NCI-H2227 treated with DMSO at 0.1 percent for 48 hours (cell line): ENCODE measurements around the gene N4BP2.

Source experiments
- DNase-seq: peaks from one replicate; lab custom pipeline; 2025; lab: John Stamatoyannopoulos, UW

Gene N4BP2

GRCh38 chr4:40157436-40157835 lies 100.8 kb downstream of the N4BP2 start:
- no peak for DNase-seq

- no peak for DNase-seq
Measured at GRCh38 chr4:40160258-40160657, 103.6 kb downstream of the N4BP2 start.

GRCh38 chr4:40164459-40164858 lies 107.8 kb downstream of the N4BP2 start:
- DNase-seq = no peak

- no peak for DNase-seq
Measured at GRCh38 chr4:40165916-40166315, 109.3 kb downstream of the N4BP2 start.

- DNase-seq = no peak
Measured at GRCh38 chr4:40168070-40168469, 111.4 kb downstream of the N4BP2 start.

GRCh38 chr4:40170588-40170987 lies 113.9 kb downstream of the N4BP2 start:
- DNase-seq = no peak

GRCh38 chr4:40173470-40173875 lies 116.8 kb downstream of the N4BP2 start:
- DNase-seq = no peak

GRCh38 chr4:40176602-40177001 lies 120.0 kb downstream of the N4BP2 start:
- DNase-seq = no peak

- no peak for DNase-seq
Measured at GRCh38 chr4:40177591-40177990, 120.9 kb downstream of the N4BP2 start.

GRCh38 chr4:40178672-40179071 lies 122.0 kb downstream of the N4BP2 start:
- DNase-seq = no peak

GRCh38 chr4:40179360-40179759 lies 122.7 kb downstream of the N4BP2 start:
- DNase-seq = no peak

- no peak for DNase-seq
Measured at GRCh38 chr4:40180356-40180755, 123.7 kb downstream of the N4BP2 start.

GRCh38 chr4:40182001-40182400 lies 125.4 kb downstream of the N4BP2 start:
- DNase-seq = no peak

- no peak for DNase-seq
Measured at GRCh38 chr4:40182954-40183353, 126.3 kb downstream of the N4BP2 start.

GRCh38 chr4:40183615-40184411 lies 127.2 kb downstream of the N4BP2 start:
- no peak for DNase-seq

GRCh38 chr4:40185830-40186664 lies 129.4 kb downstream of the N4BP2 start:
- DNase-seq = no peak

- DNase-seq = no peak
Measured at GRCh38 chr4:40186665-40187014, 130.0 kb downstream of the N4BP2 start.

GRCh38 chr4:40187386-40187906 lies 130.8 kb downstream of the N4BP2 start:
- DNase-seq = no peak

- no peak for DNase-seq
Measured at GRCh38 chr4:40190019-40190418, 133.4 kb downstream of the N4BP2 start.

- no peak for DNase-seq
Measured at GRCh38 chr4:40190465-40190864, 133.8 kb downstream of the N4BP2 start.

- no peak for DNase-seq
Measured at GRCh38 chr4:40190880-40191815, 134.5 kb downstream of the N4BP2 start.
